Measurements from ENCODE around the gene SURF6.

GRCh38 chr9:133362359-133363044 lies 26.5 kb upstream of the SURF6 start:
- TF ChIP-seq POLR2A (IDR thresholded peaks at IDR 0.05) = no peak
- TF ChIP-seq CTCF (IDR thresholded peaks at IDR 0.05) = no peak

Measured in esophagus squamous epithelium (tissue), 4 donors.